B cell (primary cell): ENCODE results near the gene CALN1. TPM values are rescaled to one million over a fixed set of nuclear protein-coding genes. Genes with fewer than 3 reads are reported as not detected.

ENCODE experiments used
- ATAC-seq: fragments of 200-7000 bp; cut with Tn5 transposase; one replicate; pipeline ENCODE4 v1.10.0; 2021; ENCODE audit warnings: low read depth, mild to moderate bottlenecking, moderate number of reproducible peaks, moderate library complexity
- CTCF ChIA-PET: fragments of 350-600 bp; sonication (Branson Sonifier 250); formaldehyde crosslinking; loops from one replicate; lab custom pipeline; 2021; ENCODE audit warnings: antibody characterized with exemption, inconsistent platforms; lab: Charles Lee
- POLR2A ChIA-PET: fragments of 350-600 bp; sonication (Branson Sonifier 250); formaldehyde crosslinking; loops from one replicate; lab custom pipeline; 2021; ENCODE audit warnings: antibody characterized with exemption; lab: Charles Lee
- DNase-seq: peaks from one replicate; pipeline ENCODE4 v3.0.0; 2013
- H2AFZ ChIP-seq: 2 replicates; pipeline ENCODE4 v1.6.1; 2012; ENCODE audit warnings: mild to moderate bottlenecking, low read depth, low read length; ENCODE audit not compliant: insufficient read depth, poor library complexity, severe bottlenecking
- H3K27ac ChIP-seq, 2 donors: 1 replicate in 1 of 2; 2 replicates in 1 of 2; pipeline ENCODE4 v1.5.1; 2012 to 2013; ENCODE audit warnings: low read length in 2 of 2, mild to moderate bottlenecking in 2 of 2, moderate library complexity in 1 of 2
- H3K27me3 ChIP-seq, 4 experiments: fragments of 200-600 bp in 1 of 4; sonication (generic) in 1 of 4; replicated peaks in 1 of 4; 1 replicate in 2 of 4; 2 replicates in 2 of 4; pipeline versions ENCODE4 v1.6.1 to v1.7.0; 2013 to 2016; ENCODE audit warnings: low read length in 3 of 4, mild to moderate bottlenecking in 2 of 4, mixed read lengths in 1 of 4, moderate library complexity in 1 of 4; ENCODE audit not compliant: insufficient read depth in 4 of 4, control insufficient read depth in 3 of 4; ENCODE audit errors: control extremely low read depth in 1 of 4
- H3K36me3 ChIP-seq, 2 experiments: replicated peaks in 1 of 2; 1 replicate in 1 of 2; 2 replicates in 1 of 2; pipeline versions ENCODE4 v1.6.1 to v1.7.1; 2013; ENCODE audit warnings: low read length in 1 of 2; ENCODE audit not compliant: insufficient read depth in 2 of 2, control insufficient read depth in 1 of 2; ENCODE audit errors: control extremely low read depth in 1 of 2, extremely low read depth in 1 of 2
- H3K4me1 ChIP-seq, 2 donors: fragments of 200-600 bp in 1 of 2; sonication (generic) in 1 of 2; 1 replicate in 1 of 2; 2 replicates in 1 of 2; pipeline versions ENCODE4 v1.5.1 to v1.6.1; 2013 to 2017; ENCODE audit warnings: low read length in 2 of 2; ENCODE audit not compliant: control insufficient read depth in 2 of 2, insufficient read depth in 2 of 2
- H3K4me2 ChIP-seq: replicated peaks from 2 replicates; pipeline ENCODE3; 2012; ENCODE audit warnings: mild to moderate bottlenecking, low read depth, low read length; ENCODE audit not compliant: poor library complexity, severe bottlenecking
- H3K4me3 ChIP-seq, 5 experiments: fragments of 200-600 bp in 1 of 5; sonication (generic) in 1 of 5; 1 replicate in 3 of 5; 2 replicates in 2 of 5; pipeline versions ENCODE4 v1.5.1 to v1.7.0; 2011 to 2016; ENCODE audit warnings: low read length in 4 of 5, mild to moderate bottlenecking in 4 of 5, low read depth in 2 of 5, control low read depth in 1 of 5, moderate library complexity in 1 of 5; ENCODE audit not compliant: insufficient read depth in 1 of 5; ENCODE audit errors: control extremely low read depth in 1 of 5, extremely low read depth in 1 of 5
- H3K79me2 ChIP-seq: fragments of 200-600 bp; sonication (generic); one replicate; pipeline ENCODE4 v1.6.0; 2016; ENCODE audit warnings: low read length; ENCODE audit not compliant: control insufficient read depth, insufficient read depth
- H3K9ac ChIP-seq: fragments of 200-600 bp; sonication (generic); 2 replicates; pipeline ENCODE4 v1.6.1; 2017; ENCODE audit warnings: mild to moderate bottlenecking, low read length, moderate library complexity
- H3K9me3 ChIP-seq, 3 donors: one replicate each; pipeline versions ENCODE4 v1.6.1 to v1.7.1; 2013; ENCODE audit warnings: low read length in 2 of 3; ENCODE audit not compliant: control insufficient read depth in 2 of 3, insufficient read depth in 1 of 3; ENCODE audit errors: control extremely low read depth in 1 of 3
- H4K20me1 ChIP-seq: 2 replicates; pipeline ENCODE4 v1.6.0; 2012; ENCODE audit warnings: mild to moderate bottlenecking, low read length; ENCODE audit not compliant: insufficient read depth, control insufficient read depth, poor library complexity, severe bottlenecking
- H3K27ac Mint-ChIP-seq: one replicate; pipeline ENCODE4 v1.8.0; 2021; ENCODE audit warnings: mixed read lengths
- H3K27me3 Mint-ChIP-seq: one replicate; pipeline ENCODE4 v1.8.0; 2021; ENCODE audit warnings: mixed read lengths
- H3K4me1 Mint-ChIP-seq: one replicate; pipeline ENCODE4 v1.8.0; 2021; ENCODE audit warnings: mixed read lengths
- H3K4me3 Mint-ChIP-seq: one replicate; pipeline ENCODE4 v1.8.0; 2021; ENCODE audit warnings: mixed read lengths
- H3K9me3 Mint-ChIP-seq: one replicate; pipeline ENCODE4 v1.8.0; 2022; ENCODE audit warnings: mixed read lengths; ENCODE audit not compliant: insufficient read depth
- EZH2 ChIP-seq: IDR thresholded peaks from 2 replicates; pipeline ENCODE4 v1.6.1; 2012; ENCODE audit warnings: borderline replicate concordance, low read depth, mild to moderate bottlenecking, moderate library complexity, low read length; ENCODE audit not compliant: insufficient read depth, poor library complexity, severe bottlenecking
- WGBS: methylation state at CpG from one replicate; pipeline ENCODE4 v1.1.5; 2013; ENCODE audit warnings: missing lambda C conversion rate; ENCODE audit not compliant: insufficient coverage; 5-methylcytosine and 5-hydroxymethylcytosine counted together
- intact Hi-C: fragments of 100-400 bp; cut with micrococcal nuclease; formaldehyde crosslinking; loops from one replicate; pipeline ENCODE4 v1.10.0; 2022
- polyA plus RNA-seq: library from polyadenylated mRNA; depleted of rRNA; stranded (reverse); fragments of >200 nt; gene quantifications from 2 replicates; pipeline ENCODE4 v1.2.3, GENCODE V29; 2012
- total RNA-seq, 2 donors: library from RNA; stranded (reverse); fragments of 120-200 nt in 1 of 2; gene quantifications; 1 replicate in 1 of 2; 2 replicates in 1 of 2; pipeline versions ENCODE4 v1.2.3 to v1.2.4, GENCODE V29; 2013 to 2022
- TF ChIP-seq, protein P1 (sequence below): fragments of 200-600 bp; IDR thresholded peaks from one replicate; pipeline ENCODE4 v1.8.0; 2022; ENCODE audit warnings: antibody characterized with exemption, mild to moderate bottlenecking

CALN1 gene
- total and polyA plus RNA-seq, 2 donors (not counting 1 experiment from before 2014, with no cell fraction given): not detected

DNA sequence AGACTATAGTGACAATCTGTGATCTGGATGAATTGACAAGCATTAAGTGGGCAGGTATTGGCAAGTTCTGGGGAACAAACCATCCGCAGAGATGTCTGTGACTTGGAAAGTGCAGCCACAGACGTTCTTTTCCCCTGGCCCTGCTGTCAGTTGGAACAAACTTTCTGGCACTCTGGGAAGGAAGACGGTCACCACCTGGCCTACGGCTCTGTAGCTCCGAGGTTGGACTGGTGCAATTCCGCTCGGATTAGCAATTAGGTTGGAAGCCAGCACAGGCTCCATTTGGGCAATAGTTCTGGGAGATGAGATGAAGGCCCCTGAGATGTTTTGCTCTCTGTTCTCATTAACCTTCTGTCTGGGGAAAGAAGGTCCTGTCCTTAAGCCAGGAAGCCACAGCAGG, 437.5 kb downstream of the CALN1 start:
- no peaks in the 10 kb centered on the region for H3K27me3 Mint-ChIP-seq
- ATAC-seq (no peak), DNase-seq (no peak)
- H3K79me2 ChIP-seq: no peaks in the 10 kb centered on the region
- 86% methylated on average over 7 of the region's 7 CpGs for WGBS
- H3K27ac ChIP-seq: no peak overlapping the region
- no peak for TF ChIP-seq EZH2
- TF ChIP-seq, protein P1, sequence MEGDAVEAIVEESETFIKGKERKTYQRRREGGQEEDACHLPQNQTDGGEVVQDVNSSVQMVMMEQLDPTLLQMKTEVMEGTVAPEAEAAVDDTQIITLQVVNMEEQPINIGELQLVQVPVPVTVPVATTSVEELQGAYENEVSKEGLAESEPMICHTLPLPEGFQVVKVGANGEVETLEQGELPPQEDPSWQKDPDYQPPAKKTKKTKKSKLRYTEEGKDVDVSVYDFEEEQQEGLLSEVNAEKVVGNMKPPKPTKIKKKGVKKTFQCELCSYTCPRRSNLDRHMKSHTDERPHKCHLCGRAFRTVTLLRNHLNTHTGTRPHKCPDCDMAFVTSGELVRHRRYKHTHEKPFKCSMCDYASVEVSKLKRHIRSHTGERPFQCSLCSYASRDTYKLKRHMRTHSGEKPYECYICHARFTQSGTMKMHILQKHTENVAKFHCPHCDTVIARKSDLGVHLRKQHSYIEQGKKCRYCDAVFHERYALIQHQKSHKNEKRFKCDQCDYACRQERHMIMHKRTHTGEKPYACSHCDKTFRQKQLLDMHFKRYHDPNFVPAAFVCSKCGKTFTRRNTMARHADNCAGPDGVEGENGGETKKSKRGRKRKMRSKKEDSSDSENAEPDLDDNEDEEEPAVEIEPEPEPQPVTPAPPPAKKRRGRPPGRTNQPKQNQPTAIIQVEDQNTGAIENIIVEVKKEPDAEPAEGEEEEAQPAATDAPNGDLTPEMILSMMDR: no peak
- H3K9ac ChIP-seq: no peak overlapping the region
- intact Hi-C loops: no loop called here
- no peaks in the 10 kb centered on the region for H3K36me3 ChIP-seq
- H3K4me1 ChIP-seq: no peaks in the 10 kb centered on the region
- no peaks in the 10 kb centered on the region for H3K4me1 Mint-ChIP-seq
- CTCF ChIA-PET: no interaction called here
- H3K4me2 ChIP-seq: no peak overlapping the region
- peaks cover 4% of the 10 kb centered on the region for H3K9me3 Mint-ChIP-seq
- no peak overlapping the region for H3K4me3 ChIP-seq
- H4K20me1 ChIP-seq: no peaks in the 10 kb centered on the region
- H2AFZ ChIP-seq: no peak overlapping the region
- peaks cover 0 to 3% (median 0%) of the 10 kb centered on the region in 3 donors for H3K9me3 ChIP-seq
- H3K27ac Mint-ChIP-seq: no peak overlapping the region
- no peaks in the 10 kb centered on the region for H3K27me3 ChIP-seq
- no peak overlapping the region for H3K4me3 Mint-ChIP-seq
- POLR2A ChIA-PET: no interaction called here

DNA sequence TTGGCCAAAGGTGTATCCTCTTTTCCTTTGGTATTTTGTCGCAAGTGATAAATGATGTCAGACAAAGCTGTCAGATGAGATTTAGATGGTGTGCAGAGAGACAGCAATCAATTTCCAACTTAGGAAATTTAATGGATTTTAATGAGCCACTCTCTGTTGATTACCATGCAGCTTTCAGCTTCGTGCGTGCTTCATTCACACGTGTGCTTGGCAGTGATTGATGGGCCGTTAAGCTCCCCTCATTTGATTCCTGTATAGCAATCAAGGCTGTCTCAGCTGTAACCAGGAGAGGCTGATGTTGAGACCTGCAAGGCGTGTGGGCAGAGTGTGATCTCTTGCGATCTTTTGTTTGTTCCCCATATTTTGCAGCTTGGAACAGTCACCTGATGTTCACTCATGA, 439.6 kb downstream of the CALN1 start:
- H3K9me3 ChIP-seq: peaks cover 0 to 3% (median 0%) of the 10 kb centered on the region in 3 donors
- Mint-ChIP-seq H3K9me3 (peaks cover 4% of the 10 kb centered on the region), H3K27me3 (no peaks in the 10 kb centered on the region), H3K4me1 (no peaks in the 10 kb centered on the region), H3K4me3 (no peak overlapping the region), H3K27ac (no peak overlapping the region)
- no peak overlapping the region for H3K4me3 ChIP-seq
- H3K27ac ChIP-seq: no peak overlapping the region
- H4K20me1 ChIP-seq: no peaks in the 10 kb centered on the region
- WGBS: 88% methylated on average over 5 of the region's 7 CpGs
- CTCF ChIA-PET: no interaction called here
- no peak for DNase-seq
- ATAC-seq: no peak
- H3K79me2 ChIP-seq: no peaks in the 10 kb centered on the region
- no peaks in the 10 kb centered on the region for H3K4me1 ChIP-seq
- POLR2A ChIA-PET: no interaction called here
- H3K36me3 ChIP-seq: no peaks in the 10 kb centered on the region
- no peak overlapping the region for H3K9ac ChIP-seq
- intact Hi-C loops: no loop called here
- H3K27me3 ChIP-seq: no peaks in the 10 kb centered on the region
- TF ChIP-seq EZH2: no peak
- TF ChIP-seq, protein P1: no peak
- no peak overlapping the region for H3K4me2 ChIP-seq
- no peak overlapping the region for H2AFZ ChIP-seq
